Measurements from ENCODE around the gene CATSPER3.

CATSPER3 gene

GRCh38 chr5:135031813-135032694 is 64.3 kb downstream of the CATSPER3 start:
- DNase-seq: no peak

GRCh38 chr5:135032695-135032998 is 64.9 kb downstream of the CATSPER3 start:
- DNase-seq: no peak

GRCh38 chr5:135032999-135033861 is 65.5 kb downstream of the CATSPER3 start:
- DNase-seq: no peak

- no peak for DNase-seq
These were observed 66.2 kb downstream of the CATSPER3 start, which contains the start of gene PITX1 for GRCh38 chr5:135033901-135034235. TSS of gene PITX1 (minus strand) at chr5:135034228. CDS start at chr5:135033881, 347 bp downstream.

- DNase-seq: no peak
These were observed 66.7 kb downstream of the CATSPER3 start for GRCh38 chr5:135034236-135034962.

- no peak for DNase-seq
These were observed 67.4 kb downstream of the CATSPER3 start for GRCh38 chr5:135034963-135035677.

GRCh38 chr5:135035678-135036030 is 67.9 kb downstream of the CATSPER3 start:
- DNase-seq: no peak

GRCh38 chr5:135036405-135036804 is 68.7 kb downstream of the CATSPER3 start:
- no peak for DNase-seq

GRCh38 chr5:135037519-135038204 is 70.0 kb downstream of the CATSPER3 start:
- DNase-seq: no peak

- DNase-seq: no peak
These were observed 70.6 kb downstream of the CATSPER3 start for GRCh38 chr5:135038205-135038812.

GRCh38 chr5:135038813-135039270 is 71.1 kb downstream of the CATSPER3 start:
- no peak for DNase-seq

- DNase-seq: no peak
These were observed 71.7 kb downstream of the CATSPER3 start for GRCh38 chr5:135039271-135040033.

- no peak for DNase-seq
These were observed 72.3 kb downstream of the CATSPER3 start for GRCh38 chr5:135040034-135040332.

GRCh38 chr5:135040333-135041144 is 72.8 kb downstream of the CATSPER3 start:
- DNase-seq: no peak

- no peak for DNase-seq
These were observed 73.5 kb downstream of the CATSPER3 start for GRCh38 chr5:135041145-135041587.

GRCh38 chr5:135041726-135042125 is 74.0 kb downstream of the CATSPER3 start:
- DNase-seq: no peak

- DNase-seq: no peak
These were observed 74.9 kb downstream of the CATSPER3 start for GRCh38 chr5:135042595-135042994.

- DNase-seq: no peak
These were observed 77.8 kb downstream of the CATSPER3 start for GRCh38 chr5:135045488-135045887.

GRCh38 chr5:135046661-135047346 is 79.1 kb downstream of the CATSPER3 start:
- DNase-seq: no peak
